HG02759 (cell line): ENCODE data around the gene CD163.
"Not testable (repeated sequence)": the region's sequence is repeated elsewhere in the genome, so short reads cannot be mapped to it uniquely, and the experiment has no call there.

ENCODE experiments used
- ATAC-seq: cut with Tn5 transposase; IDR thresholded peaks from one replicate; pipeline ENCODE4 v1.9.1; 2021; ENCODE audit warnings: mild to moderate bottlenecking, moderate library complexity; ENCODE audit not compliant: unreplicated experiment

Gene CD163

DNA sequence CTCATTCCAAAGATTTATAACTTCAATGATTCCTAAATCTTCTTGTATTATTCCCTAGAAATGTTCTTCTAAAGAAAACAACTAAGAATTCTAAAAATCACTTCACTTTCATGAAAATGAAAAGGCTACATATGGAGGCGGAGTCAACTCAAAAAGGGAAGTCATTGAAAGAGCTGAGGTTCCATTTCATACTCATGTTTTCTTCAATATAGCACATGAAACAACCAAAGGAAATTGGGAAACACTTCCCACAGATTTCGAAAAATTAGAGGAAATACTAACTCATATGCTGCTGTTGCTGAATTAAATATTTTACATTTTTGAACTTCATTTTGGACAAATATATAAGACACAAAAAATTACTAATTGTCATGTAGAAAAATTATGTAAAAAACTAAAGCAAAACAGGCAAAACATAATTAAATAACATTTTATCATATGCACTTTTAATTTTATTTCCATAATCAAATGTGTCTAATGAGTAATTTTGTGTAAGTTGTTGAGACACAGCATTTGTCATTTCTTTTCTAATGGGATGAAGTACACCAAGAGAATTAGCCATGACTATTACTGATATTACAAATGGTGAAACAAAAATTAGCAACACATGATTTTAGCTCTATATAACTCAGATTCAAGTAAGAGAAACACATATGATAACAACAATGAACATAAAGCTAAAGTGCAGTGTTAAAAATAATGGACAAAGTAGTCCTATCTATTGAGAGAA lies at the start of gene CD163:
Gene CD163 (minus strand): TSS at position 92 of the 730 bp plus-strand sequence. CDS start 87 bp downstream, at position 5.
- no peak for ATAC-seq

- no peak for ATAC-seq
Measured at GRCh38 chr12:7542813-7543212, 39.2 kb upstream of the CD163 start.

DNA sequence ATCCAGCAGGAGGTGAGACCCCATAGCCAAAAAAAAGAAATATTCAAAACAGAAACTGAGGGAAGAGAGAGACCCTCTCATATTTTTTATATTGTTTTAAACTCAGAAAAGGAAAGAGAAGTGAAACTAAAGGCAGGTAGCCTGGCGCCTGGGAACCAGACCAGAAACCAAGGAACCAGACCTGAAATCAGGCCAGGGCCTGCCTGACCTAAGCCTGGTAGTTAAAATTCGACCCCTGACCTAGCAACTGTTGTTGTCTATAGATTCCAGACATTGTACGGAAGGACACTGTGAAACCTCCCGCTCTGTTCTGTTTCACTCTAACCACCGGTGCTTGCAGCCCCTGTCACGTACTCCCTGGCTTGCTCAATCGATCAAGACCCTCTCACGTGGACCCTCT lies 38.5 kb upstream of the CD163 start:
- no peak for ATAC-seq

DNA sequence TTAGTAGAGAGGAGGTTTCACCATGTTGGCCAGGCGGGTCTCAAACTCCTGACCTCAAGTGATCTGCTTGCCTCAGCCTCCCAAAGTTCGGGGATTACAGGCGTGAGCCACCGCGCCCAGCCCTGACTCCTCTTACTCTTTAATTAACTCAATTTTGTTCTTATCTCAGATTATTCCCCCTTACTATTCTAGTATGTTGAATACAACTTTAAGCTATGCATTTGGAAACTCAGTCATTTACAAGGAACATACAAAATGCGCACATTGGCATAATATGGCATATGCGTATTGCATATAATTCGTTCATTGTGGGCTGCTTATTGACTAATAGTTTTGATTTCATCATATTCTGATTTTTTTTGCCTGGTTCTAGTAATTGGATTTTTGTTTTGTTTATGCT lies 10.8 kb upstream of the CD163 start:
- ATAC-seq, result no peak

GRCh38 chr12:7512553-7512952 lies 9.0 kb upstream of the CD163 start:
- ATAC-seq, result no peak

- not testable (repeated sequence) for ATAC-seq
Measured at GRCh38 chr12:7509793-7510470, 6.4 kb upstream of the CD163 start.

DNA sequence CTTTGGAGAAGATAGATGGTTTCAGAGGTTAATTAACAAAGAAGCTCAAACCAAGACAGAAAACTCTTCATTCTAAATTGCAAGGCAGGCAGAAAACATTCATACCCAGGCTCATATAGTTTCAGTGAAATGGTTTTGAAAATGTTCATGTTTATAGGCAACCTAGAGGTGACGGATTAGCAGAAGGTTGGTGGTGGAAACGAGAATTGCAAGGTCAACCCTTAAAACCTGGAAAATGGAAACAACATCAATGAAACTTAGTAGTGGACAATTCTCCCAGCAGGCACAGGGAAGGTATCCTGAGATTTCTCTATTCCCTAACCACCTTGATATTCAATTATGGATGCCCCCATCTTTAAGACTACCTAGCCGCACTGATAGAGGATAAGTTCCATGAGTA lies 965 bp downstream of the CD163 start:
- ATAC-seq, result no peak

DNA sequence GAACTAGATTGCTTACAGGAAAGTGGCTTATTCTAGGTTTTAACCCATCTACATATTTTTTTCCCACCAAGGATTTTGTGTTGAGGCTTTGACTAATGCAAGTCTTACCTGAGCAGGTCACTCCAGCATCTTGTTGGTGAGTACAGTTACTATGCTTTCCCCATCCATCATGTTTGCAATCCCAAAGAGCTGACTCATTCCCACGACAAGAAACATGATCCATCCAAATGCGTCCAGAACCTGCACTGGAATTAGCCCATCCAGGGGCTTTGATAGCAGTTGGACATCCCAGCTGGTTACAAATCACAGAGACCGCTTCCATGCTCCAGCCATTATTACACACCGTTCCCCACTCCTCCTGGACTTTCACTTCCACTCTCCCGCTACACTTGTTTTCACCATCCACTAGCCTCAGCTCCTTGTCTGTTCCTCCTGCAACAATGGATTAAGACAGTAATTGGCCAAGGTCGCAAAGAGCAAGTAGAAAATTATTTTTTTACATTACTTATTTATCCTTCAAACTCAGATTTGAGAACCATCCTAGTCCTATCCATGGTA lies 2.5 kb downstream of the CD163 start:
- ATAC-seq, result no peak

DNA sequence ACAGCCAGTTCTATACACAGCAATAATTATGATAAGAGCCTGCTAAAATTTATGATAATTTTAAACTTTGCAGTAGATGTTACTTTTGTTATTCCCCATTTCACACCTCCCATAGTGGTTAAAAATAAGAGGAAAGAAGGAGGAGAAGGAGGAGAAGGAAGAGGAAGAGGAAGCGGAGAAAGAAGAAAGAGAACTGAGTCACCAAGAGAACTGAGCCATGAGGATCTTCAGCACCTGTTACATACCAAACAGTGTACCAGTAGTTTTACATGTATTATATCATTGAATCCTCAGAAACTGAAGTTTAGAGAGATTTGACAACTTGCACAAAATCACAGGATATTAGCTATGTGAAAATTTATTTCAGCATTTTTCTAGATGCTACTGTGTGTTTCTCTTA lies 3.9 kb downstream of the CD163 start:
- no peak for ATAC-seq

DNA sequence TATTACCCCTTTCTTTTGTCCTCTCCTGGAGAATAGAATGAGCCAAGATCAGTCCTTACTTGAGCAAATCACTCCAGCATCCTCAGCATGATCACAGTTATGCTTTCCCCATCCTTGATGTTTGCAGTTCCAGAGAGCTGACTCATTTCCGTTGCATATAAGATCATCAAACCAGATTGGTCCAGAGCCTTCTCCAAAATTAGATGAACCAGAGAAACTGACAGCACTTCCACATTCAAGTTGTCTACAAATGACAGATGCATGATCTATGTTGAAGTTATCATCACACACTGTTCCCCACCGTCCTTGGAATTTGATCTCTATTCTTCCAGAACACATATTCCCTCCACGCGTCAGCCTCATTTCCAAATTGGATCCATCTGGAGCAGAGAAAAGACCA lies 4.8 kb downstream of the CD163 start:
- no peak for ATAC-seq

DNA sequence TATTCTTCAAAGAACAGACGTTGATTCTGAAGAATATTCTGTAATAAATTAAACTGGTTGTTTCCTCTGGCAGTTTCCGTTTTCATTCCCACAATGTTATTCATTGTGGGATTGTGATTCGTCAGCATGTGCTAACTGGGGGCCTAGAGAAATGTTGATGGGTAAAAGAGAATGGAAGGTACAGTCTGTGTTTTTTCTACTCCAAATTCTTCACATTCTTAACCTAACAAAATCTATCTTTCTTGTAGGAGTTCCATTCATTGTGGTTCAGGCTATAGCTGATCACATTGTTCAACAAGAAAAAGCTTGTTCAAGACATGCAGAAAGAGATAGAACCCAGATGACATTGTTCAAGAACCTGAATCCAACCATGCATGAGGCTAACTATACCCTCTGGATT lies 5.9 kb downstream of the CD163 start:
- ATAC-seq, result no peak

DNA sequence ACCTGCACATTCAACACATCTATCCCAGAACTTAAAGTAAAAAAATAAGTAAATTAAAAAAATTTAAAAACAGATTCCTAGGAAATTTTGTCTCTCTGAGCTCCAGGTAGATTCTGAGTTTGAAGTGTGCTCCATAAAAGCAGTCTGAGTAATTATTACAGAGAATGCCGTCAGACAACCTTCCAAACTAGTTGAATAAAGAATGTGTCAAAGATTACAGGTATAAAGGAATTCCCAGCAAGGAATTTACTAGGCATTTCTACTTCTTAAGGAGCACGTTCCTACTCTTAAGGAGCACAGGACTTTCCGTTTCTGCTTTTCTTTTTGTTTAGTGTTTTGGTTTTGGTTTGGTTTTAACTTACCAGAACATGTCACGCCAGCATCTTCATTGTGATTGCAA lies 7.1 kb downstream of the CD163 start:
- no peak for ATAC-seq

DNA sequence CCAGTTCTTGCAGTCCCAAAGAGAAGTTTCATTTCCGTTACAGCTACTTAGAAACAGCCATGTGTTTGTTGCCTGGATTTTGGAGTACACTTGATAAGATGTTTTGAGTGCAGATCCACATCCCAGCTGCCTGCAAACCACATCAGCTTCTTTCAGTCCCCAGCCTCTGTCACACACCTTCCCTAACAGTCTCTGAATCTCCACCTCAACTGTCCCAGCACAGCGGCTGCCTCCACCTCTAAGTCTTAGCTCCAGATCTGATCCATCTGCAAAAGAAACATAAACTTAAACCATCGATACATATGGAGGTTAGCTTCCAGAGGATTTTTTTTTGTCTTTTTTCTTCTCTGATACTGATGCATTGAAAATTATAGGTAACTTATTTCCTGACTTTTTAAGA lies 8.4 kb downstream of the CD163 start:
- ATAC-seq, result no peak

DNA sequence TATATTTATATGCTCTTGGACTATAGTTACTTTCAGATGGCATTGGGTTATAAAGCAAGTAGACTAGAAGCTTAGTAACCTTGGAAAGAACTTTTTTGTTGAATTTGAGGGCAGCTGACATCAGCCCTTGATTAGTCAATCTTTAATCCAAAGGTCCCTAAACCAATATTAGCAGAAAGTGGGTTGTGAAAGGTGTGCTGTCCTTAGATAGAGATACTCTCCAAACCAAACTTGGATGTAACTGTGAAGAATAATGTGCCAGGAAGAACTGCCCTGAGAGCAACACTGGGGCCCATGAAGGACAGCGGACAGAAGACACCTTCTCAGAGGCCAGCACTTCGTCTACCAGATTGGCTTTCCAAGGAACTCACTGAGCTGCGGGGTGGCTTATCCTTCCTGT lies 10.6 kb downstream of the CD163 start:
- no peak for ATAC-seq

- ATAC-seq, result no peak
Measured at GRCh38 chr12:7486512-7486911, 17.1 kb downstream of the CD163 start.

- no peak for ATAC-seq
Measured at GRCh38 chr12:7485095-7485494, 18.5 kb downstream of the CD163 start.

GRCh38 chr12:7483343-7483742 lies 20.2 kb downstream of the CD163 start:
- no peak for ATAC-seq

- no peak for ATAC-seq
Measured at GRCh38 chr12:7479771-7480170, 23.8 kb downstream of the CD163 start.

DNA sequence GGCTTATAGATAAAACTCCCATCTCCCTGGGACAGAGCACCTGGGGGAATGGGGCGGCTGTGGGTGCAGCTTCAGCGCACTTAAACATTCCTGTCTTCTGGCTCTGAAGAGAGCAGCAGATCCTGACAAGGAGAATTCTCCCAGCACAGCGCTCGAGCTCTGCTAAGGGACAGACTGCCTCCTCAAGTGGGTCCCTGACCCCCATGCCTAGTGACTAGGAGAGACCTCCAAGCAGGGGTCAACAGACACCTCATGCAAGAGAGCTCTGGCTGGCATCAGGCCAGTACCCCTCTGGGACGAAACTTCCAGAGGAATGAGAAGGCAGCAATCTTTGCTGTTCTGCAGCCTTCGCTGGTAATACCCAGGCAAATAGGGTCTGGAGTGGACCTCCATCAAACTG lies 31.5 kb downstream of the CD163 start:
- no peak for ATAC-seq

DNA sequence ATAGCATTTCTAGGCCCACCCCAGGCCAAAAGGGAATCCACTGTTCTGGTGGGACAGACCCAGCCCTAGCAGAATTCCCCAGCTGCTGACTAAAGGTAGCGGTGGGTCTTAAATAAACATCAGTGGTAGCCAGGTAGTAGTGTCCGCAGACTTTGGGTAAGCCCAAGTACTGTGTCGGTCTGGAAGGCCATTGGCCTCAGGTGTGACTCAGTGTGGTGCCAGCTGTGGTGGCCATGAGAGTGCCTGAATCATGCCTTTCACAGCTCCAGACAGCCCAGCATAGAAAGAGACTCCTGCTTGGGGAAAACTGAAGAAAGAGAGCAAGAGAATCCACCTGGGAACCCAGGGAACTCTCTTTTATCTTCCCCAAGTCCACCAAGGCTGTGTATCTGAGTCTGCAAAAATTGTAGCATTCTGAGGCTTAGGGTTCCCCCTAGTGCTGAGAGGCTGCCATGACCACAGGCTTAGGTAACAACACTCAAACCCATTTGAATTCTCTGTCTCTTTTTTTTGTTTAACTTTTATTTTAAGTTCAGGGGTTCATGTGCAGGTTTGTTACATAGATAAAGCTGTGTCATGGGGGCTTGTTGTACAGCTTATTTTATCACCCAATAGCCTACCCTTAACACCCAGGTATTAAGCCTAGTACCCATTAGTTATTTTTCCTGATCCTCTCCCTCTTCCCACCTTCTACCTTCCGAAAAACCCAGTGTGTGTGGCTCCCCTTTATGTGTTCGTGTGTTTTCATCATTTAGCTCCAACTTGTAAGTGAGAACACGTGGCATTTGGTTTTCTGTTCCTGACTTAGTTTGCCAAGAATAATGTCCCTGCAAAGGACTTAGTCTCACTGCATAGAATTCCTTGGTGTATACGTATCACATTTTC lies 43.0 kb downstream of the CD163 start:
- no peak for ATAC-seq

- no peak for ATAC-seq
Measured at GRCh38 chr12:7459973-7460372, 43.6 kb downstream of the CD163 start.
